OCI-LY7 (cell line): Measurements from ENCODE around the gene SIGLEC12.

Source experiments
- EZH2phosphoT487 ChIP-seq: fragments of 200-600 bp; sonication (generic); IDR thresholded peaks from 2 replicates; pipeline ENCODE4 v1.6.1; 2018; ENCODE audit warnings: low read depth, borderline replicate concordance, mild to moderate bottlenecking, mixed run types, antibody characterized with exemption, low read length, moderate library complexity, mixed read lengths
- TF ChIP-seq, protein P1 (sequence below): fragments of 200-600 bp; sonication (generic); conservative IDR thresholded peaks from 2 replicates; pipeline ENCODE4 v1.5.1; 2014; ENCODE audit warnings: mild to moderate bottlenecking, antibody characterized with exemption, low read length, moderate library complexity, mixed read lengths

DNA sequence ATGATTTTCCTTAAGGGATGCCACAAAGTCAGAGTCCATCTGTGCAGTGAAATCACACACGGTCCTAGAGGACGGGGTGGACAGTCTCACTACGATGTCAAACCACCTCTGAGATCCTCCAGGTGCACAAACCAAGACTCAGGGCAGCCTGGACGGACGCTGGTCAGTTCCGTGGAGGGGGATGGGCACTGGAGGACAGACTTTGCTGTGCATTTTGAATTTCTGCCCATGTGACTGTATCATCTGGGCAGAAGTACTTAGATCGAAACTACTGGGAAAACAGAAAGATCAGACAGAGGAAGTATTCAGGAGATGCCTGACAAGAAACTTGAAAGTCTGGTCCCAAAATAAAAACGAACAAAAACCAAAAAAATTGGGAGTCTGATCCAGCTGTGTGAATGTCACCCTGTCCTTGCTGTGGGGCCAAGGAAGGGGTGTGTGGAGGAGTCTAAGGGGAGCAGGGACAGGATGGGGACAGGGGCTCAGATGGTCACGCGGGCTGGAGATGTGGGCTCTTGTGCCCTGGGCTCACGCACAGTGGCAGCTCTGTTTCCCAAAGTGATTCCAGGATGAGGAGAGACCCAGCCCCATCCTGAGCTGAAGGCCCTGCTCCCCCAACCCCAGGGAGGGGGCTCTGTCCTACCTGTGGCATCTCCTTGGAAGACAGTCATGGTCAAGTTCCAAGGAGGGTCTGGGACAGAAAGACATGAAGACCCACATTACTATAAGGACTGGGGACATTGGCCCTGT is 44.9 kb downstream of the SIGLEC12 start:
- TF ChIP-seq, protein P1, sequence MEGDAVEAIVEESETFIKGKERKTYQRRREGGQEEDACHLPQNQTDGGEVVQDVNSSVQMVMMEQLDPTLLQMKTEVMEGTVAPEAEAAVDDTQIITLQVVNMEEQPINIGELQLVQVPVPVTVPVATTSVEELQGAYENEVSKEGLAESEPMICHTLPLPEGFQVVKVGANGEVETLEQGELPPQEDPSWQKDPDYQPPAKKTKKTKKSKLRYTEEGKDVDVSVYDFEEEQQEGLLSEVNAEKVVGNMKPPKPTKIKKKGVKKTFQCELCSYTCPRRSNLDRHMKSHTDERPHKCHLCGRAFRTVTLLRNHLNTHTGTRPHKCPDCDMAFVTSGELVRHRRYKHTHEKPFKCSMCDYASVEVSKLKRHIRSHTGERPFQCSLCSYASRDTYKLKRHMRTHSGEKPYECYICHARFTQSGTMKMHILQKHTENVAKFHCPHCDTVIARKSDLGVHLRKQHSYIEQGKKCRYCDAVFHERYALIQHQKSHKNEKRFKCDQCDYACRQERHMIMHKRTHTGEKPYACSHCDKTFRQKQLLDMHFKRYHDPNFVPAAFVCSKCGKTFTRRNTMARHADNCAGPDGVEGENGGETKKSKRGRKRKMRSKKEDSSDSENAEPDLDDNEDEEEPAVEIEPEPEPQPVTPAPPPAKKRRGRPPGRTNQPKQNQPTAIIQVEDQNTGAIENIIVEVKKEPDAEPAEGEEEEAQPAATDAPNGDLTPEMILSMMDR, result no peak
- no peak for TF ChIP-seq EZH2phosphoT487
